H1 (cell line): ENCODE data around the gene GDPD4. TPM values are rescaled to one million over a fixed set of nuclear protein-coding genes. Genes with fewer than 3 reads are reported as not detected.

ENCODE experiments used
- CTCF ChIA-PET: fragments of 300-600 bp; sonication (Branson Sonifier 250); formaldehyde crosslinking; loops from one replicate; lab custom pipeline; 2021; ENCODE audit not compliant: partially characterized antibody; lab: Charles Lee
- POLR2A ChIA-PET: fragments of 300-600 bp; sonication (Branson Sonifier 250); formaldehyde crosslinking; loops from one replicate; lab custom pipeline; 2021; ENCODE audit warnings: inconsistent platforms; ENCODE audit not compliant: partially characterized antibody; lab: Charles Lee
- DNase-seq, 2 experiments: peaks; one replicate each; pipeline versions ENCODE4 v3.0.0 to v3.0.0-alpha.2; 2010 to 2022; ENCODE audit warnings: low spot score in 2 of 2, low read depth in 1 of 2, mixed read lengths in 1 of 2
- FAIRE-seq: peaks from 2 replicates; lab custom pipeline; 2011; peaks lifted over from hg19 to GRCh38; lab: Jason Lieb, UNC
- H2AFZ ChIP-seq: 2 replicates; pipeline ENCODE4 v1.8.1; 2012; ENCODE audit warnings: low read length, inconsistent platforms
- H2AK5ac ChIP-seq: 2 replicates; pipeline ENCODE4 v1.6.1; 2013; ENCODE audit warnings: low read depth, low read length
- H2BK120ac ChIP-seq: replicated peaks from 2 replicates; pipeline ENCODE3; 2013; ENCODE audit warnings: low read depth, low read length, inconsistent platforms
- H2BK12ac ChIP-seq: 2 replicates; pipeline ENCODE4 v1.6.1; 2013; ENCODE audit warnings: low read depth, low read length
- H2BK15ac ChIP-seq: 2 replicates; pipeline ENCODE4 v1.6.1; 2013; ENCODE audit warnings: low read length
- H2BK20ac ChIP-seq: 2 replicates; pipeline ENCODE4 v1.6.1; 2013; ENCODE audit warnings: low read length
- H2BK5ac ChIP-seq: 2 replicates; pipeline ENCODE4 v1.6.1; 2013; ENCODE audit warnings: low read depth, low read length
- H3K14ac ChIP-seq: 2 replicates; pipeline ENCODE4 v1.6.1; 2013; ENCODE audit warnings: inconsistent platforms; ENCODE audit not compliant: insufficient read length
- H3K18ac ChIP-seq: 2 replicates; pipeline ENCODE4 v1.6.1; 2013; ENCODE audit warnings: low read length; ENCODE audit errors: extremely low read depth
- H3K23ac ChIP-seq: 2 replicates; pipeline ENCODE4 v1.6.1; 2013; ENCODE audit warnings: inconsistent platforms; ENCODE audit not compliant: insufficient read length
- H3K23me2 ChIP-seq: 2 replicates; pipeline ENCODE4 v1.6.1; 2013; ENCODE audit warnings: low read depth, low read length
- H3K27ac ChIP-seq: 2 replicates; pipeline ENCODE4 v1.6.1; 2011; ENCODE audit warnings: low read depth, low read length, inconsistent platforms
- H3K27me3 ChIP-seq, 4 experiments: replicated peaks in 1 of 4; 1 replicate in 1 of 4; 2 replicates in 3 of 4; pipeline versions ENCODE4 v1.6.1 to v1.8.1; 2011 to 2013; ENCODE audit warnings: low read length in 3 of 4, mild to moderate bottlenecking in 3 of 4, inconsistent platforms in 2 of 4, mixed read lengths in 2 of 4, moderate library complexity in 1 of 4; ENCODE audit not compliant: control insufficient read depth in 3 of 4, insufficient read depth in 3 of 4; ENCODE audit errors: extremely low read depth in 1 of 4
- H3K36me3 ChIP-seq, 4 experiments: 2 replicates each; pipeline versions ENCODE4 v1.6.1 to v1.8.1; 2011 to 2013; ENCODE audit warnings: mild to moderate bottlenecking in 4 of 4, low read length in 3 of 4, moderate library complexity in 2 of 4, control low read depth in 1 of 4, inconsistent platforms in 1 of 4; ENCODE audit not compliant: insufficient read depth in 4 of 4, control insufficient read depth in 2 of 4
- H3K4ac ChIP-seq: replicated peaks from 2 replicates; pipeline ENCODE3; 2013; ENCODE audit warnings: low read length, low read depth, mixed read lengths, inconsistent platforms; ENCODE audit not compliant: insufficient read length
- H3K4me1 ChIP-seq, 4 experiments: replicated peaks in 1 of 4; 1 replicate in 1 of 4; 2 replicates in 3 of 4; pipeline versions ENCODE4 v1.6.1 to v1.8.1; 2011 to 2013; ENCODE audit warnings: low read length in 3 of 4, inconsistent platforms in 2 of 4, mixed read lengths in 1 of 4; ENCODE audit not compliant: insufficient read depth in 4 of 4, control insufficient read depth in 3 of 4
- H3K4me2 ChIP-seq, 2 experiments: 2 replicates each; pipeline versions ENCODE4 v1.6.1 to v1.8.1; 2011 to 2013; ENCODE audit warnings: low read depth in 2 of 2, low read length in 2 of 2, control low read depth in 1 of 2, inconsistent platforms in 1 of 2, mild to moderate bottlenecking in 1 of 2; ENCODE audit not compliant: insufficient read depth in 1 of 2
- H3K4me3 ChIP-seq, 4 experiments: fragments of 200-600, 300-600 bp in 1 of 4; sonication (generic), shearing (Covaris generic), sonication (Bioruptor Twin) in 1 of 4; 2 replicates each; pipeline versions ENCODE4 v1.5.1 to v1.8.1; 2011 to 2016; ENCODE audit warnings: low read length in 4 of 4, low read depth in 3 of 4, control low read depth in 2 of 4, inconsistent platforms in 2 of 4, mild to moderate bottlenecking in 2 of 4, mixed read lengths in 1 of 4, moderate library complexity in 1 of 4; ENCODE audit not compliant: insufficient read depth in 2 of 4; ENCODE audit errors: extremely low read depth in 1 of 4
- H3K56ac ChIP-seq: replicated peaks from 2 replicates; pipeline ENCODE3; 2013; ENCODE audit warnings: low read depth, mild to moderate bottlenecking, mixed read lengths, low read length, inconsistent platforms; ENCODE audit not compliant: insufficient read length
- H3K79me1 ChIP-seq: 2 replicates; pipeline ENCODE4 v1.6.1; 2013; ENCODE audit warnings: low read depth, low read length, control low read depth
- H3K79me2 ChIP-seq, 2 experiments: 2 replicates each; pipeline versions ENCODE4 v1.6.1 to v1.8.1; 2012 to 2013; ENCODE audit warnings: low read length in 2 of 2, mild to moderate bottlenecking in 2 of 2, inconsistent platforms in 1 of 2; ENCODE audit not compliant: insufficient read depth in 2 of 2, control insufficient read depth in 1 of 2
- H3K9ac ChIP-seq, 4 experiments: replicated peaks in 1 of 4; 1 replicate in 1 of 4; 2 replicates in 3 of 4; pipeline versions ENCODE4 v1.6.1 to v1.8.1; 2011 to 2013; ENCODE audit warnings: low read depth in 3 of 4, low read length in 3 of 4, control low read depth in 2 of 4, mild to moderate bottlenecking in 2 of 4, moderate library complexity in 2 of 4, inconsistent platforms in 1 of 4; ENCODE audit errors: extremely low read depth in 1 of 4
- H3K9me3 ChIP-seq, 2 experiments: 2 replicates each; pipeline versions ENCODE4 v1.6.1 to v1.8.1; 2012 to 2013; ENCODE audit warnings: mild to moderate bottlenecking in 2 of 2, moderate library complexity in 2 of 2, control low read depth in 1 of 2, inconsistent platforms in 1 of 2, low read depth in 1 of 2, low read length in 1 of 2, mixed read lengths in 1 of 2; ENCODE audit not compliant: insufficient read depth in 2 of 2
- H4K20me1 ChIP-seq, 2 experiments: replicated peaks in 1 of 2; 2 replicates each; pipeline versions ENCODE3 to v1.8.1; 2011 to 2013; ENCODE audit warnings: inconsistent platforms in 2 of 2, low read length in 2 of 2, mild to moderate bottlenecking in 1 of 2; ENCODE audit not compliant: insufficient read depth in 2 of 2, control insufficient read depth in 1 of 2
- H4K5ac ChIP-seq: 2 replicates; pipeline ENCODE4 v1.6.1; 2013; ENCODE audit warnings: low read length, low read depth, mixed read lengths, inconsistent platforms; ENCODE audit not compliant: insufficient read length
- H4K8ac ChIP-seq: 2 replicates; pipeline ENCODE4 v1.8.0; 2013; ENCODE audit warnings: mild to moderate bottlenecking, moderate library complexity, low read length, inconsistent platforms; ENCODE audit not compliant: insufficient read depth; ENCODE audit errors: extremely low read depth
- H4K91ac ChIP-seq: replicated peaks from 2 replicates; pipeline ENCODE3; 2013; ENCODE audit warnings: low read length, mixed read lengths, inconsistent platforms; ENCODE audit not compliant: insufficient read length
- CBX8 ChIP-seq: fragments of 300-800, 300-1000 bp; sonication (generic); IDR thresholded peaks from 2 replicates; pipeline ENCODE4 v1.7.1; 2016; ENCODE audit warnings: low read depth, low read length, borderline replicate concordance
- GTF2F1 ChIP-seq: IDR thresholded peaks from 2 replicates; pipeline ENCODE4 v1.6.1; 2012; ENCODE audit warnings: low read depth, low read length, improper control_type of control experiment, borderline replicate concordance
- JUN ChIP-seq: IDR thresholded peaks from 2 replicates; pipeline ENCODE4 v1.6.1; 2011; ENCODE audit warnings: low read depth, mild to moderate bottlenecking, improper control_type of control experiment, low read length
- POLR2AphosphoS5 ChIP-seq: IDR thresholded peaks from 2 replicates; pipeline ENCODE4 v1.6.1; 2011; ENCODE audit warnings: low read depth, low read length
- POU5F1 ChIP-seq: IDR thresholded peaks from 2 replicates; pipeline ENCODE4 v1.6.1; 2011; ENCODE audit warnings: low read depth, mild to moderate bottlenecking, low read length, moderate library complexity
- RXRA ChIP-seq: IDR thresholded peaks from 2 replicates; pipeline ENCODE4 v1.6.1; 2011; ENCODE audit warnings: low read depth, mild to moderate bottlenecking, low read length, moderate library complexity; ENCODE audit not compliant: insufficient read depth
- WGBS, 2 experiments: shearing (Covaris generic) in 1 of 2; methylation state at CpG; one replicate each; pipeline versions ENCODE4 v1.1.6 to v1.1.7; 2013 to 2015; ENCODE audit warnings: low lambda C conversion rate in 2 of 2, mixed read lengths in 2 of 2, inconsistent platforms in 1 of 2, low coverage in 1 of 2, missing lambda C conversion rate in 1 of 2; ENCODE audit not compliant: insufficient replicate concordance in 2 of 2, insufficient coverage in 1 of 2, insufficient read length in 1 of 2; ENCODE audit errors: extremely low coverage in 1 of 2, missing lambda C conversion rate in 1 of 2; 5-methylcytosine and 5-hydroxymethylcytosine counted together
- polyA plus RNA-seq, 7 experiments: library from polyadenylated mRNA; depleted of rRNA in 3 of 7; stranded (reverse) in 5 of 7; unstranded in 2 of 7; fragments of >200 nt in 5 of 7; fragments of 200-250 nt in 2 of 7; gene quantifications; 1 replicate in 5 of 7; 2 replicates in 1 of 7; 4 replicates in 1 of 7; pipeline versions ENCODE4 v1.2.1 to v1.2.3, GENCODE V29; 2011 to 2013; ENCODE audit warnings: missing spikeins in 2 of 7, mixed read lengths in 2 of 7
- total RNA-seq: library from RNA; stranded (reverse); fragmentation: NEBNext Ultra II Directional; extraction: Animal tissue kit (Norgen Biotek cat#: 25700); gene quantifications from 2 replicates; pipeline ENCODE4 v1.2.1, GENCODE V29; 2021

Gene GDPD4
- total and polyA plus RNA-seq, 2 of the 8 experiments (the other 6 are each of a cell fraction or from before 2014, with no cell fraction given), result not detected

- Histone ChIP-seq H3K79me1 (no peaks in the 10 kb centered on the region), H3K23me2 (no peaks in the 10 kb centered on the region), H3K4me2 (no peak overlapping the region), H3K23ac (no peak overlapping the region), H4K91ac (no peak overlapping the region), H2BK20ac (no peak overlapping the region), H3K18ac (no peak overlapping the region), H3K9ac (no peak overlapping the region; a peak in 1 of 7 replicates), H3K27me3 (no peaks in the 10 kb centered on the region), H2BK5ac (no peak overlapping the region), H3K9me3 (no peaks in the 10 kb centered on the region), H3K4me1 (no peaks in the 10 kb centered on the region), H3K79me2 (no peaks in the 10 kb centered on the region), H2AK5ac (no peak overlapping the region), H3K27ac (no peak overlapping the region), H4K8ac (no peak overlapping the region), H2BK12ac (no peak overlapping the region), H3K36me3 (no peaks in the 10 kb centered on the region), H2BK120ac (no peak overlapping the region), H3K56ac (no peak overlapping the region), H4K20me1 (no peaks in the 10 kb centered on the region), H2AFZ (no peak overlapping the region), H3K4me3 (no peak overlapping the region), H2BK15ac (no peak overlapping the region), H3K4ac (no peak overlapping the region), H4K5ac (no peak overlapping the region), H3K14ac (no peak overlapping the region)
- FAIRE-seq (no peak), DNase-seq (no peak)
- POLR2A ChIA-PET, result no interaction called here
- 74% methylated on average over 4 of the region's 4 CpGs; no CpG with 5 or more reads in 1 of the 2 experiments for WGBS, 2 experiments
- CTCF ChIA-PET, result interaction anchor here (1.0 to 2.6 kb wide), 2 partner anchors 11 to 17 kb away, joined by 4 to 12 read pairs; no protein-coding TSS in a partner anchor
- TF ChIP-seq POLR2AphosphoS5, result no peak
- no peak for TF ChIP-seq JUN
- no peak for TF ChIP-seq RXRA
- TF ChIP-seq POU5F1, result no peak
- TF ChIP-seq GTF2F1, result no peak
- no peak for TF ChIP-seq CBX8
These were observed 91.8 kb downstream of the GDPD4 start for GRCh38 chr11:77209663-77210062.
